Endothelial cell of umbilical vein (primary cell): ENCODE data around the gene OR4F6.

Experiments used
- POLR2AphosphoS5 ChIP-seq: IDR thresholded peaks from 2 replicates; pipeline ENCODE4 v1.6.1; 2012; ENCODE audit warnings: low read depth, mild to moderate bottlenecking, control low read depth, low read length, moderate library complexity; ENCODE audit not compliant: insufficient read depth
- TF ChIP-seq, protein P1 (sequence below), 2 donors: IDR thresholded peaks; 1 replicate in 1 of 2; 2 replicates in 1 of 2; pipeline ENCODE4 v1.5.1; 2011; ENCODE audit warnings: low read length in 2 of 2, mild to moderate bottlenecking in 2 of 2, moderate library complexity in 2 of 2, control low read depth in 1 of 2, inconsistent platforms in 1 of 2, low read depth in 1 of 2; ENCODE audit not compliant: insufficient read depth in 1 of 2; ENCODE audit errors: extremely low read depth in 1 of 2

DNA sequence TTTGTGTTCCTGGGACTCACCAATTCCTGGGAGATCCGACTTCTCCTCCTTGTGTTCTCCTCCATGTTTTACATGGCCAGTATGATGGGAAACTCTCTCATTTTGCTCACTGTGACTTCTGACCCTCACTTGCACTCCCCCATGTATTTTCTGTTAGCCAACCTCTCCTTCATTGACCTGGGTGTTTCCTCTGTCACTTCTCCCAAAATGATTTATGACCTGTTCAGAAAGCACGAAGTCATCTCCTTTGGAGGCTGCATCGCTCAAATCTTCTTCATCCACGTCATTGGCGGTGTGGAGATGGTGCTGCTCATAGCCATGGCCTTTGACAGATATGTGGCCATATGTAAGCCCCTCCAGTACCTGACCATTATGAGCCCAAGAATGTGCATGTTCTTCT, 25.5 kb downstream of the OR4F6 start:
- TF ChIP-seq, protein P1, sequence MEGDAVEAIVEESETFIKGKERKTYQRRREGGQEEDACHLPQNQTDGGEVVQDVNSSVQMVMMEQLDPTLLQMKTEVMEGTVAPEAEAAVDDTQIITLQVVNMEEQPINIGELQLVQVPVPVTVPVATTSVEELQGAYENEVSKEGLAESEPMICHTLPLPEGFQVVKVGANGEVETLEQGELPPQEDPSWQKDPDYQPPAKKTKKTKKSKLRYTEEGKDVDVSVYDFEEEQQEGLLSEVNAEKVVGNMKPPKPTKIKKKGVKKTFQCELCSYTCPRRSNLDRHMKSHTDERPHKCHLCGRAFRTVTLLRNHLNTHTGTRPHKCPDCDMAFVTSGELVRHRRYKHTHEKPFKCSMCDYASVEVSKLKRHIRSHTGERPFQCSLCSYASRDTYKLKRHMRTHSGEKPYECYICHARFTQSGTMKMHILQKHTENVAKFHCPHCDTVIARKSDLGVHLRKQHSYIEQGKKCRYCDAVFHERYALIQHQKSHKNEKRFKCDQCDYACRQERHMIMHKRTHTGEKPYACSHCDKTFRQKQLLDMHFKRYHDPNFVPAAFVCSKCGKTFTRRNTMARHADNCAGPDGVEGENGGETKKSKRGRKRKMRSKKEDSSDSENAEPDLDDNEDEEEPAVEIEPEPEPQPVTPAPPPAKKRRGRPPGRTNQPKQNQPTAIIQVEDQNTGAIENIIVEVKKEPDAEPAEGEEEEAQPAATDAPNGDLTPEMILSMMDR (IDR thresholded peaks at IDR 0.05; ENCODE audit: extremely low read depth in 1 of 2, insufficient read depth in 1 of 2, low read depth in 1 of 2, low read length in 2 of 2): no peak
- TF ChIP-seq POLR2AphosphoS5: no peak
